LNCaP clone FGC (cell line): ENCODE data around the gene FAM156A.
"Not testable (repeated sequence)": the region's sequence is repeated elsewhere in the genome, so short reads cannot be mapped to it uniquely, and the experiment has no call there.

Source experiments
- DNase-seq: peaks from one replicate; pipeline ENCODE4 v3.0.0-alpha.2; 2011; ENCODE audit warnings: low read depth
- H3K4me3 ChIP-seq: 2 replicates; pipeline ENCODE4 v1.5.1; 2011; ENCODE audit warnings: mild to moderate bottlenecking, low read depth, low read length, control low read depth
- TF ChIP-seq, protein P1 (sequence below): IDR thresholded peaks from 2 replicates; pipeline ENCODE4 v1.5.1; 2012; ENCODE audit warnings: mild to moderate bottlenecking; ENCODE audit not compliant: control insufficient read depth, insufficient read depth; ENCODE audit errors: extremely low read depth

Gene FAM156A, protein sequence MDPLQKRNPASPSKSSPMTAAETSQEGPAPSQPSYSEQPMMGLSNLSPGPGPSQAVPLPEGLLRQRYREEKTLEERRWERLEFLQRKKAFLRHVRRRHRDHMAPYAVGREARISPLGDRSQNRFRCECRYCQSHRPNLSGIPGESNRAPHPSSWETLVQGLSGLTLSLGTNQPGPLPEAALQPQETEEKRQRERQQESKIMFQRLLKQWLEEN

GRCh38 chrX:52958113-52958959 is at the start of gene FAM156A:
Gene FAM156A (minus strand): TSS chrX:52958518. CDS start chrX:52948588, 9,930 bp downstream.
- DNase-seq, result not testable (repeated sequence)

GRCh38 chrX:53005327-53005726 is 47.0 kb upstream of the FAM156A start:
- no peak for DNase-seq
- TF ChIP-seq, protein P1, sequence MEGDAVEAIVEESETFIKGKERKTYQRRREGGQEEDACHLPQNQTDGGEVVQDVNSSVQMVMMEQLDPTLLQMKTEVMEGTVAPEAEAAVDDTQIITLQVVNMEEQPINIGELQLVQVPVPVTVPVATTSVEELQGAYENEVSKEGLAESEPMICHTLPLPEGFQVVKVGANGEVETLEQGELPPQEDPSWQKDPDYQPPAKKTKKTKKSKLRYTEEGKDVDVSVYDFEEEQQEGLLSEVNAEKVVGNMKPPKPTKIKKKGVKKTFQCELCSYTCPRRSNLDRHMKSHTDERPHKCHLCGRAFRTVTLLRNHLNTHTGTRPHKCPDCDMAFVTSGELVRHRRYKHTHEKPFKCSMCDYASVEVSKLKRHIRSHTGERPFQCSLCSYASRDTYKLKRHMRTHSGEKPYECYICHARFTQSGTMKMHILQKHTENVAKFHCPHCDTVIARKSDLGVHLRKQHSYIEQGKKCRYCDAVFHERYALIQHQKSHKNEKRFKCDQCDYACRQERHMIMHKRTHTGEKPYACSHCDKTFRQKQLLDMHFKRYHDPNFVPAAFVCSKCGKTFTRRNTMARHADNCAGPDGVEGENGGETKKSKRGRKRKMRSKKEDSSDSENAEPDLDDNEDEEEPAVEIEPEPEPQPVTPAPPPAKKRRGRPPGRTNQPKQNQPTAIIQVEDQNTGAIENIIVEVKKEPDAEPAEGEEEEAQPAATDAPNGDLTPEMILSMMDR, result no peak
- no peak overlapping the region for H3K4me3 ChIP-seq

More at GRCh38 chrX:52958113-52958959, at the start of gene FAM156A:
- not testable (repeated sequence) for H3K4me3 ChIP-seq

- TF ChIP-seq, protein P1, result no peak
- no peak overlapping the region for H3K4me3 ChIP-seq
- DNase-seq, result no peak
Measured at GRCh38 chrX:53004811-53005210, 46.5 kb upstream of the FAM156A start.

DNA sequence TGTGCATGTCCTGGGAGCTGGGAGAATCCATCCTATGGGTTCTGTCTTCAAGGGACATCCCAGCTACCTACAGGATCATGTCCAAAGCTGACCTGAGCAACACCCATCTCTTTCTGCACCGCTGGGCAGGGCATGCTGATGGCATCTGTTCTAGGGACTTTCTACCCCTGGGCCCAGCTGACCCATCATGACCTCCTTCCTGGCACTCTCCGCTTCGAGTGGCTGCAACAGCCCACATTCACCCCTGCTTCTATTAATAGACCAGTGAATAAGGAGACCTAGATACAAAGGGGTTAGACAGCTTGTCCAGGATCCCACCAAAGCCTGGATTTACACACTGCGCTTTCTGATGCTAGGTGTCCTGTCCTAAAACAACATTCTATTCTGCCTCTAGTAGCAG is 45.7 kb upstream of the FAM156A start:
- TF ChIP-seq, protein P1, result no peak
- no peak for DNase-seq
- H3K4me3 ChIP-seq, result no peak overlapping the region

- H3K4me3 ChIP-seq, result no peak overlapping the region
- TF ChIP-seq, protein P1, result no peak
- DNase-seq, result no peak
Measured at GRCh38 chrX:53003111-53003510, 44.8 kb upstream of the FAM156A start.

GRCh38 chrX:53001958-53002357 is 43.6 kb upstream of the FAM156A start:
- DNase-seq, result no peak
- H3K4me3 ChIP-seq, result no peak overlapping the region
- TF ChIP-seq, protein P1, result no peak

DNA sequence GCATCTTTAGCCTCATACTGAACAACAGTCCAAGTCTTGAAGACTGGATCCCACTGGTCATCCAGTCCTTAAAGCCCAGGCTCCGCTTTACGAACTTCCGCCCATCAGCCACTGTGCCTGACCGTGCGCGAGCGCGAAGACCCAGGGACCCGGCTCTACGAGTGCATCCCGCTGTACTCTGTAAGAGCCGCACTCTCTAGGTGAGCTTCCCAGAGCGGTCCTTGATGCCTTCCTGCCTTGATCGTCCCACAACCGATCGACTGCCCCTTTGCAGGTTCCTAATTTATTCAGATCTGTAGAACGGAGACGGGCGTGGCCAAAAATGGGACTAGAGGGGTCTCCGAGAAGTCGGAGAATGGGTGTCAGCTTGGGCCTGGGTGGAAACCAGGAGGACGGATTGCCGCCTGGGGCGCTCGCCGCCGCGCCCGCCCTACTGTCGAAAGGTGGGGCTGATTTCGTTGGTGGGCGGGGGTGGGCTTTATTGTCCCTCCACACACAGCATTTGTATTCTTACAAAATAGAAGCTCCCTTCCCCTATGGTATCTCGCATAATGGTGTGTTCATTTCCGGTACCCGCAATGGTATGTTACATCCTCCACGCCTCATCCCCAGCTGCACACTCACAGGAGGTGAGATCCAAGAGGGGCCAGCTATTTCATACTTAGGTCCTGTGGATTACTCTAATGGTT is 42.3 kb upstream of the FAM156A start:
- H3K4me3 ChIP-seq, result no peak overlapping the region
- TF ChIP-seq, protein P1, result no peak
- no peak for DNase-seq
